B cell (primary cell): ENCODE data around the gene GRM4. TPM values are rescaled to one million over a fixed set of nuclear protein-coding genes. Genes with fewer than 3 reads are reported as not detected.

Experiments used
- ATAC-seq: fragments of 200-7000 bp; cut with Tn5 transposase; one replicate; pipeline ENCODE4 v1.10.0; 2021; ENCODE audit warnings: low read depth, mild to moderate bottlenecking, moderate number of reproducible peaks, moderate library complexity
- CTCF ChIA-PET: fragments of 350-600 bp; sonication (Branson Sonifier 250); formaldehyde crosslinking; loops from one replicate; lab custom pipeline; 2021; ENCODE audit warnings: antibody characterized with exemption, inconsistent platforms; lab: Charles Lee
- POLR2A ChIA-PET: fragments of 350-600 bp; sonication (Branson Sonifier 250); formaldehyde crosslinking; loops from one replicate; lab custom pipeline; 2021; ENCODE audit warnings: antibody characterized with exemption; lab: Charles Lee
- DNase-seq: peaks from one replicate; pipeline ENCODE4 v3.0.0; 2013
- H2AFZ ChIP-seq: 2 replicates; pipeline ENCODE4 v1.6.1; 2012; ENCODE audit warnings: mild to moderate bottlenecking, low read depth, low read length; ENCODE audit not compliant: insufficient read depth, poor library complexity, severe bottlenecking
- H3K27ac ChIP-seq, 2 donors: 1 replicate in 1 of 2; 2 replicates in 1 of 2; pipeline ENCODE4 v1.5.1; 2012 to 2013; ENCODE audit warnings: low read length in 2 of 2, mild to moderate bottlenecking in 2 of 2, moderate library complexity in 1 of 2
- H3K27me3 ChIP-seq, 4 experiments: fragments of 200-600 bp in 1 of 4; sonication (generic) in 1 of 4; replicated peaks in 1 of 4; 1 replicate in 2 of 4; 2 replicates in 2 of 4; pipeline versions ENCODE4 v1.6.1 to v1.7.0; 2013 to 2016; ENCODE audit warnings: low read length in 3 of 4, mild to moderate bottlenecking in 2 of 4, mixed read lengths in 1 of 4, moderate library complexity in 1 of 4; ENCODE audit not compliant: insufficient read depth in 4 of 4, control insufficient read depth in 3 of 4; ENCODE audit errors: control extremely low read depth in 1 of 4
- H3K36me3 ChIP-seq, 2 experiments: replicated peaks in 1 of 2; 1 replicate in 1 of 2; 2 replicates in 1 of 2; pipeline versions ENCODE4 v1.6.1 to v1.7.1; 2013; ENCODE audit warnings: low read length in 1 of 2; ENCODE audit not compliant: insufficient read depth in 2 of 2, control insufficient read depth in 1 of 2; ENCODE audit errors: control extremely low read depth in 1 of 2, extremely low read depth in 1 of 2
- H3K4me1 ChIP-seq, 2 donors: fragments of 200-600 bp in 1 of 2; sonication (generic) in 1 of 2; 1 replicate in 1 of 2; 2 replicates in 1 of 2; pipeline versions ENCODE4 v1.5.1 to v1.6.1; 2013 to 2017; ENCODE audit warnings: low read length in 2 of 2; ENCODE audit not compliant: control insufficient read depth in 2 of 2, insufficient read depth in 2 of 2
- H3K4me2 ChIP-seq: replicated peaks from 2 replicates; pipeline ENCODE3; 2012; ENCODE audit warnings: mild to moderate bottlenecking, low read depth, low read length; ENCODE audit not compliant: poor library complexity, severe bottlenecking
- H3K4me3 ChIP-seq, 5 experiments: fragments of 200-600 bp in 1 of 5; sonication (generic) in 1 of 5; 1 replicate in 3 of 5; 2 replicates in 2 of 5; pipeline versions ENCODE4 v1.5.1 to v1.7.0; 2011 to 2016; ENCODE audit warnings: low read length in 4 of 5, mild to moderate bottlenecking in 4 of 5, low read depth in 2 of 5, control low read depth in 1 of 5, moderate library complexity in 1 of 5; ENCODE audit not compliant: insufficient read depth in 1 of 5; ENCODE audit errors: control extremely low read depth in 1 of 5, extremely low read depth in 1 of 5
- H3K79me2 ChIP-seq: fragments of 200-600 bp; sonication (generic); one replicate; pipeline ENCODE4 v1.6.0; 2016; ENCODE audit warnings: low read length; ENCODE audit not compliant: control insufficient read depth, insufficient read depth
- H3K9ac ChIP-seq: fragments of 200-600 bp; sonication (generic); 2 replicates; pipeline ENCODE4 v1.6.1; 2017; ENCODE audit warnings: mild to moderate bottlenecking, low read length, moderate library complexity
- H3K9me3 ChIP-seq, 3 donors: one replicate each; pipeline versions ENCODE4 v1.6.1 to v1.7.1; 2013; ENCODE audit warnings: low read length in 2 of 3; ENCODE audit not compliant: control insufficient read depth in 2 of 3, insufficient read depth in 1 of 3; ENCODE audit errors: control extremely low read depth in 1 of 3
- H4K20me1 ChIP-seq: 2 replicates; pipeline ENCODE4 v1.6.0; 2012; ENCODE audit warnings: mild to moderate bottlenecking, low read length; ENCODE audit not compliant: insufficient read depth, control insufficient read depth, poor library complexity, severe bottlenecking
- H3K27ac Mint-ChIP-seq: one replicate; pipeline ENCODE4 v1.8.0; 2021; ENCODE audit warnings: mixed read lengths
- H3K27me3 Mint-ChIP-seq: one replicate; pipeline ENCODE4 v1.8.0; 2021; ENCODE audit warnings: mixed read lengths
- H3K4me1 Mint-ChIP-seq: one replicate; pipeline ENCODE4 v1.8.0; 2021; ENCODE audit warnings: mixed read lengths
- H3K4me3 Mint-ChIP-seq: one replicate; pipeline ENCODE4 v1.8.0; 2021; ENCODE audit warnings: mixed read lengths
- H3K9me3 Mint-ChIP-seq: one replicate; pipeline ENCODE4 v1.8.0; 2022; ENCODE audit warnings: mixed read lengths; ENCODE audit not compliant: insufficient read depth
- EZH2 ChIP-seq: IDR thresholded peaks from 2 replicates; pipeline ENCODE4 v1.6.1; 2012; ENCODE audit warnings: borderline replicate concordance, low read depth, mild to moderate bottlenecking, moderate library complexity, low read length; ENCODE audit not compliant: insufficient read depth, poor library complexity, severe bottlenecking
- WGBS: methylation state at CpG from one replicate; pipeline ENCODE4 v1.1.5; 2013; ENCODE audit warnings: missing lambda C conversion rate; ENCODE audit not compliant: insufficient coverage; 5-methylcytosine and 5-hydroxymethylcytosine counted together
- intact Hi-C: fragments of 100-400 bp; cut with micrococcal nuclease; formaldehyde crosslinking; loops from one replicate; pipeline ENCODE4 v1.10.0; 2022
- polyA plus RNA-seq: library from polyadenylated mRNA; depleted of rRNA; stranded (reverse); fragments of >200 nt; gene quantifications from 2 replicates; pipeline ENCODE4 v1.2.3, GENCODE V29; 2012
- total RNA-seq, 2 donors: library from RNA; stranded (reverse); fragments of 120-200 nt in 1 of 2; gene quantifications; 1 replicate in 1 of 2; 2 replicates in 1 of 2; pipeline versions ENCODE4 v1.2.3 to v1.2.4, GENCODE V29; 2013 to 2022
- TF ChIP-seq, protein P1 (sequence below): fragments of 200-600 bp; IDR thresholded peaks from one replicate; pipeline ENCODE4 v1.8.0; 2022; ENCODE audit warnings: antibody characterized with exemption, mild to moderate bottlenecking

The GRM4 gene
- total and polyA plus RNA-seq, 2 donors (not counting 1 experiment from before 2014, with no cell fraction given), result 0.04 TPM; not detected in 1

DNA sequence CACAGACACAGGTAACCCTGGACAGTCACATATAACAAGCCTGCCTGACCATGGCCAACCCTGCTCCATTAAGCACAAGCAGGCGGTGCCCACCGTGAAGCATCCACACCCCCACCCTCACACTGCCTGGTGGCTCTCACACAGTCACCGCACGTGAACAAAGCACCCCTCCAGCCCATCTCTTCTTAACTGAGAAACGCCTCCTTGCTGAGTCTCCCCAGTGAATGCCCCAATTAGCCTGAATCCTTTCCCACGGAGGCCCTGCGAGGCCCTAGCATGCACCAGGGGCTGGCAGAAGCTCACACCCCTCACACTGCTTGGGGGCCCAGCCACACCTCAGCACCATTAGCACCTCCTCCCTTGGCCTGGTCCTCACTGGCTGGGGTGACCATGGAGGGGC lies 72.3 kb downstream of the GRM4 start:
- DNase-seq (no peak), ATAC-seq (no peak)
- no peak overlapping the region for H3K4me3 Mint-ChIP-seq
- peaks cover 0 to 4% (median 0%) of the 10 kb centered on the region in 3 donors for H3K9me3 ChIP-seq
- intact Hi-C loops, result no loop called here
- no peaks in the 10 kb centered on the region for H3K4me1 Mint-ChIP-seq
- H2AFZ ChIP-seq, result no peak overlapping the region
- H3K27ac ChIP-seq, result no peak overlapping the region
- H3K4me1 ChIP-seq, result no peaks in the 10 kb centered on the region
- H3K4me2 ChIP-seq, result no peak overlapping the region
- H3K27ac Mint-ChIP-seq, result no peak overlapping the region
- ChIA-PET CTCF (no interaction called here), POLR2A (no interaction called here)
- no peak overlapping the region for H3K4me3 ChIP-seq
- H3K27me3 ChIP-seq, result no peaks in the 10 kb centered on the region
- no peak for TF ChIP-seq EZH2
- TF ChIP-seq, protein P1, sequence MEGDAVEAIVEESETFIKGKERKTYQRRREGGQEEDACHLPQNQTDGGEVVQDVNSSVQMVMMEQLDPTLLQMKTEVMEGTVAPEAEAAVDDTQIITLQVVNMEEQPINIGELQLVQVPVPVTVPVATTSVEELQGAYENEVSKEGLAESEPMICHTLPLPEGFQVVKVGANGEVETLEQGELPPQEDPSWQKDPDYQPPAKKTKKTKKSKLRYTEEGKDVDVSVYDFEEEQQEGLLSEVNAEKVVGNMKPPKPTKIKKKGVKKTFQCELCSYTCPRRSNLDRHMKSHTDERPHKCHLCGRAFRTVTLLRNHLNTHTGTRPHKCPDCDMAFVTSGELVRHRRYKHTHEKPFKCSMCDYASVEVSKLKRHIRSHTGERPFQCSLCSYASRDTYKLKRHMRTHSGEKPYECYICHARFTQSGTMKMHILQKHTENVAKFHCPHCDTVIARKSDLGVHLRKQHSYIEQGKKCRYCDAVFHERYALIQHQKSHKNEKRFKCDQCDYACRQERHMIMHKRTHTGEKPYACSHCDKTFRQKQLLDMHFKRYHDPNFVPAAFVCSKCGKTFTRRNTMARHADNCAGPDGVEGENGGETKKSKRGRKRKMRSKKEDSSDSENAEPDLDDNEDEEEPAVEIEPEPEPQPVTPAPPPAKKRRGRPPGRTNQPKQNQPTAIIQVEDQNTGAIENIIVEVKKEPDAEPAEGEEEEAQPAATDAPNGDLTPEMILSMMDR, result no peak
- H3K9ac ChIP-seq, result no peak overlapping the region
- H3K79me2 ChIP-seq, result no peaks in the 10 kb centered on the region
- H4K20me1 ChIP-seq, result no peaks in the 10 kb centered on the region
- H3K9me3 Mint-ChIP-seq, result no peaks in the 10 kb centered on the region
- 91% methylated on average over 7 of the region's 7 CpGs for WGBS
- peaks cover 6% of the 10 kb centered on the region for H3K27me3 Mint-ChIP-seq
- no peaks in the 10 kb centered on the region for H3K36me3 ChIP-seq

DNA sequence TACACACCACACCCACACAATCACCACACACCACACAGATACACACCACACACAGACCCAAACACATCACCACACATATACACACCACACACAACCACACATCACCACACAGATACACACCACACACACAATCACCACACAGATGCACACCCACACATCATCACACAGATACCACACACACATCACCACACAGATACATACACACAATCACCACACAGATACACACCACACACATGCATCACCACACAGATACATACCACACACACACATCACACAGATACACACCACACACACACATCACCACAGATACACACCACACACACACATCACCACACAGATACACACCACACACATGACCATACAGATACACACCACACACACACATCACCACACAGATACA lies 73.2 kb downstream of the GRM4 start:
- H3K27ac Mint-ChIP-seq, result no peak overlapping the region
- no peaks in the 10 kb centered on the region for H3K27me3 ChIP-seq
- H3K4me3 ChIP-seq, result no peak overlapping the region
- peaks cover 0 to 4% (median 0%) of the 10 kb centered on the region in 3 donors for H3K9me3 ChIP-seq
- peaks cover 6% of the 10 kb centered on the region for H3K27me3 Mint-ChIP-seq
- no peaks in the 10 kb centered on the region for H3K36me3 ChIP-seq
- no peak overlapping the region for H3K4me3 Mint-ChIP-seq
- H3K9ac ChIP-seq, result no peak overlapping the region
- intact Hi-C loops, result no loop called here
- ATAC-seq (no peak), DNase-seq (no peak)
- H3K9me3 Mint-ChIP-seq, result no peaks in the 10 kb centered on the region
- no peak for TF ChIP-seq EZH2
- TF ChIP-seq, protein P1, result no peak
- no peaks in the 10 kb centered on the region for H3K4me1 ChIP-seq
- ChIA-PET POLR2A (no interaction called here), CTCF (no interaction called here)
- no peak overlapping the region for H2AFZ ChIP-seq
- H3K79me2 ChIP-seq, result no peaks in the 10 kb centered on the region
- no peaks in the 10 kb centered on the region for H4K20me1 ChIP-seq
- no peak overlapping the region for H3K27ac ChIP-seq
- H3K4me1 Mint-ChIP-seq, result no peaks in the 10 kb centered on the region
- no peak overlapping the region for H3K4me2 ChIP-seq
